GM21786 (cell line): ENCODE data around the gene ITIH6.
"Not testable (repeated sequence)": the region's sequence is repeated elsewhere in the genome, so short reads cannot be mapped to it uniquely, and the experiment has no call there.

Experiments used
- ATAC-seq: cut with Tn5 transposase; IDR thresholded peaks from one replicate; pipeline ENCODE4 v1.9.1; 2021; ENCODE audit not compliant: unreplicated experiment

ITIH6 gene

GRCh38 chrX:54808605-54809483, 10.8 kb upstream of the ITIH6 start:
- peak; percentile 88 for ATAC-seq

GRCh38 chrX:54808109-54808604, 10.1 kb upstream of the ITIH6 start:
- peak; percentile 28 for ATAC-seq

GRCh38 chrX:54807524-54808108, 9.6 kb upstream of the ITIH6 start, which contains the start of gene MAGED2:
Gene MAGED2 (plus strand): TSS chrX:54807745. CDS start chrX:54809332, 1,587 bp downstream.
- no peak for ATAC-seq

- no peak for ATAC-seq
Measured at GRCh38 chrX:54799046-54799445, 991 bp upstream of the ITIH6 start.

GRCh38 chrX:54794795-54795194, 3.3 kb downstream of the ITIH6 start:
- ATAC-seq, result no peak

- ATAC-seq, result no peak
Measured at GRCh38 chrX:54794028-54794427, 4.0 kb downstream of the ITIH6 start.

- ATAC-seq, result not testable (repeated sequence)
Measured at GRCh38 chrX:54789405-54789804, 8.7 kb downstream of the ITIH6 start.

- ATAC-seq, result no peak
Measured at GRCh38 chrX:54788446-54788845, 9.6 kb downstream of the ITIH6 start.

GRCh38 chrX:54786967-54787366, 11.1 kb downstream of the ITIH6 start:
- ATAC-seq, result no peak

- ATAC-seq, result no peak
Measured at GRCh38 chrX:54785901-54786300, 12.2 kb downstream of the ITIH6 start.

- ATAC-seq, result no peak
Measured at GRCh38 chrX:54776987-54777672, 20.9 kb downstream of the ITIH6 start.

- no peak for ATAC-seq
Measured at GRCh38 chrX:54776061-54776460, 22.0 kb downstream of the ITIH6 start.

- ATAC-seq, result not testable (repeated sequence)
Measured at GRCh38 chrX:54774391-54775094, 23.5 kb downstream of the ITIH6 start.

- no peak for ATAC-seq
Measured at GRCh38 chrX:54758114-54759055, 39.7 kb downstream of the ITIH6 start.

- no peak for ATAC-seq
Measured at GRCh38 chrX:54754854-54755253, 43.2 kb downstream of the ITIH6 start.

- no peak for ATAC-seq
Measured at GRCh38 chrX:54748626-54749025, 49.4 kb downstream of the ITIH6 start.

GRCh38 chrX:54747733-54748393, 50.2 kb downstream of the ITIH6 start:
- no peak for ATAC-seq

- ATAC-seq, result no peak
Measured at GRCh38 chrX:54746928-54747327, 51.1 kb downstream of the ITIH6 start.

- no peak for ATAC-seq
Measured at GRCh38 chrX:54745676-54746075, 52.4 kb downstream of the ITIH6 start.
